ENCODE data around the gene SPTB.

DNA sequence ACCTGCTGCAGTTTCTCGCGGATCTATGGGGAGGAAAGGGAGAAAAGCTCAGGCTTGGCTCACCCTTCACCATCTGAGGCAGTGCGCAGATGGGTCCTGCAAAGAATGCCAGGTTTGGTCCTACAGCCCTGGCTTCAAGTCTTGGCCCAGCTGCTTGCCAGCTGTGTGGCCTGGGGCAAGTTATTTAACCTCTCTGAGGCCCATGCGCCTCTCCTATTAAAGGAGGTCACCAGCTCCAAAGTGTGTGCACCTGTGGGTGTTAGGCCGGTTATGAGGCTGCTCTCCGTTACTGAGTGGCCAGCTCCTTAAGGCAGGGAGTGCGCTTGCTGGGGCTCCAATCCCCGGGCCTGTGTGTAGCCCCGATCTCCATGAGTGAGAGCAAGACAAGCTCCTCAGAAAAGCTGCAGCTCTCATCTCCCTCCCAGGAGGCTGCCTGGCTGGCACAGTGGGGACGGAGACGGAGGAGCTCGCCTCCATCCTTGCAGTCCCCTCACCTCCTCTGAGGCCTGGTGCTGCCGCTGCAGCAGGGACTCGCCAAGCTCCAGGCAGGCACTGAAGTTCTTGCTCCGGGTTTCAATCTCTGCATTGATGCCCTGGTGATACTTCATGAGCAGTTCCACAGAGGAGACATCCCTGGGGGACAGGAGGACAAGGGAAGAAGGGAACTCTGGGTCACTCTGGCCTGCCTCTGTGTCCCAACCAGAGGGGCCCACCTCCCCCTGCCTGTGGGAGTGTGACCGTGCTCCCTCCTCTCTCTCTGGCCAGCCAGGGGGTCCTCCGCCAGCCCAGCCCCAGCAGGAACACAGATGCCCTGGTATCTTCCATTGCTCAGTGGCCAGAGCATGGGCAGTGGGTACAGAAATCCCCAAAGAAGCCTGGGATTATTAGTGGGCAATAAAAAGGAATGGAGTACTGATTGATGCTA, 110.3 kb downstream of the SPTB start:
- TF ChIP-seq, protein P1, sequence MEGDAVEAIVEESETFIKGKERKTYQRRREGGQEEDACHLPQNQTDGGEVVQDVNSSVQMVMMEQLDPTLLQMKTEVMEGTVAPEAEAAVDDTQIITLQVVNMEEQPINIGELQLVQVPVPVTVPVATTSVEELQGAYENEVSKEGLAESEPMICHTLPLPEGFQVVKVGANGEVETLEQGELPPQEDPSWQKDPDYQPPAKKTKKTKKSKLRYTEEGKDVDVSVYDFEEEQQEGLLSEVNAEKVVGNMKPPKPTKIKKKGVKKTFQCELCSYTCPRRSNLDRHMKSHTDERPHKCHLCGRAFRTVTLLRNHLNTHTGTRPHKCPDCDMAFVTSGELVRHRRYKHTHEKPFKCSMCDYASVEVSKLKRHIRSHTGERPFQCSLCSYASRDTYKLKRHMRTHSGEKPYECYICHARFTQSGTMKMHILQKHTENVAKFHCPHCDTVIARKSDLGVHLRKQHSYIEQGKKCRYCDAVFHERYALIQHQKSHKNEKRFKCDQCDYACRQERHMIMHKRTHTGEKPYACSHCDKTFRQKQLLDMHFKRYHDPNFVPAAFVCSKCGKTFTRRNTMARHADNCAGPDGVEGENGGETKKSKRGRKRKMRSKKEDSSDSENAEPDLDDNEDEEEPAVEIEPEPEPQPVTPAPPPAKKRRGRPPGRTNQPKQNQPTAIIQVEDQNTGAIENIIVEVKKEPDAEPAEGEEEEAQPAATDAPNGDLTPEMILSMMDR (IDR thresholded peaks at IDR 0.05) = no peak
- no peak for TF ChIP-seq POLR2A (IDR thresholded peaks at IDR 0.05)

All from esophagus squamous epithelium (tissue), 4 donors.